Gastrocnemius medialis (tissue), 4 donors: ENCODE data around the gene PGF. TPM values are rescaled to one million over a fixed set of nuclear protein-coding genes. Genes with fewer than 3 reads are reported as not detected.
A peak's percentile ranks its signal among the peaks of the same experiment; 100 is the strongest.

Experiments
- ATAC-seq, 2 donors: fragments of 150-250 bp; one replicate each; pipeline ENCODE4 v1.9.1; 2016
- DNase-seq, 2 donors: peaks; one replicate each; pipeline ENCODE4 v3.0.0-alpha.2; 2019
- H3K27ac ChIP-seq, 4 donors: fragments of 200-600 bp; sonication (generic); 1 replicate in 1 of 4; 2 replicates in 3 of 4; pipeline ENCODE4 v1.5.1; 2016 to 2018; ENCODE audit warnings: mild to moderate bottlenecking in 2 of 4, moderate library complexity in 1 of 4
- H3K27me3 ChIP-seq, 3 donors: fragments of 200-600 bp; sonication (generic) in 2 of 3; 1 replicate in 1 of 3; 2 replicates in 2 of 3; pipeline versions ENCODE4 v1.5.1 to v1.6.0; 2016 to 2019; ENCODE audit warnings: mild to moderate bottlenecking in 1 of 3, moderate library complexity in 1 of 3
- H3K36me3 ChIP-seq, 2 donors: fragments of 200-600 bp; sonication (generic) in 1 of 2; one replicate each; pipeline ENCODE4 v1.5.1; 2017 to 2018
- H3K4me1 ChIP-seq, 2 donors: fragments of 200-600 bp; sonication (generic) in 1 of 2; one replicate each; pipeline ENCODE4 v1.5.1; 2016 to 2017; ENCODE audit warnings: mild to moderate bottlenecking in 2 of 2
- H3K4me3 ChIP-seq, 4 donors: fragments of 200-600 bp; sonication (generic) in 3 of 4; 1 replicate in 1 of 4; 2 replicates in 3 of 4; pipeline ENCODE4 v1.5.1; 2016 to 2019; ENCODE audit warnings: mild to moderate bottlenecking in 2 of 4
- H3K9me3 ChIP-seq, 3 donors: fragments of 200-600 bp; sonication (generic) in 2 of 3; 1 replicate in 1 of 3; 2 replicates in 2 of 3; pipeline ENCODE4 v1.5.1; 2016 to 2019
- CTCF ChIP-seq, 5 experiments: fragments of 450-650 bp in 3 of 5; fragments of 200-600 bp in 2 of 5; sonication (generic) in 2 of 5; IDR thresholded peaks in 4 of 5; conservative IDR thresholded peaks in 1 of 5; 1 replicate in 4 of 5; 2 replicates in 1 of 5; pipeline ENCODE4 v1.5.1; 2016 to 2019; ENCODE audit warnings: antibody characterized with exemption in 5 of 5, mild to moderate bottlenecking in 3 of 5, moderate library complexity in 3 of 5
- POLR2A ChIP-seq, 2 donors: fragments of 450-650 bp; IDR thresholded peaks; one replicate each; pipeline ENCODE4 v1.6.1; 2017; ENCODE audit warnings: antibody characterized with exemption in 2 of 2, mild to moderate bottlenecking in 2 of 2, moderate library complexity in 2 of 2
- in situ Hi-C, 4 donors: fragments of 200-750 bp; cut with MboI; loops; one replicate each; pipeline versions ENCODE4 v1.15.0 to v1.8.0; 2017; ENCODE audit warnings: low sequenced_read_pairs in 4 of 4
- intact Hi-C: fragments of 100-400 bp; cut with DNase I; formaldehyde crosslinking; loops from one replicate; pipeline ENCODE4 v1.15.1; 2023; ENCODE audit warnings: low total_unique reads
- total RNA-seq, 4 donors: library from RNA; depleted of rRNA; stranded (reverse); fragments of >200 nt; gene quantifications; one replicate each; pipeline versions ENCODE4 v1.1.0 to v1.2.3, GENCODE V29; 2016

The PGF gene
- total RNA-seq, 4 donors from 2014 or later: 2.2 to 7.8 (median 3.8) TPM

GRCh38 chr14:74954947-74955228 lies 509 bp downstream of the PGF start:
- H3K4me1 ChIP-seq: peaks cover 3 to 10% of the 10 kb centered on the region in 2 donors
- no peaks in the 10 kb centered on the region for H3K36me3 ChIP-seq
- H3K4me3 ChIP-seq: peak overlapping the region; percentile 48 to 66 (median 61)
- H3K9me3 ChIP-seq: no peaks in the 10 kb centered on the region
- H3K27me3 ChIP-seq: peaks cover 0 to 10% (median 3%) of the 10 kb centered on the region in 3 donors
- ATAC-seq (peak in 1 of 2 donors; percentile 21), DNase-seq (no peak)
- TF ChIP-seq CTCF (IDR thresholded peaks at IDR 0.05 in 4 of 5, conservative IDR thresholded peaks at IDR 0.05 in 1 of 5) (no peak), POLR2A (IDR thresholded peaks at IDR 0.05) (no peak)
- intact Hi-C loops (no loop called here), in situ Hi-C loops (no loop called here)
- peak overlapping the region; percentile 5 to 68 (median 66) for H3K27ac ChIP-seq

GRCh38 chr14:74954232-74954946 lies 1.0 kb downstream of the PGF start:
- Histone ChIP-seq H3K4me3 (peak overlapping the region; percentile 48 to 66 (median 61)), H3K36me3 (no peaks in the 10 kb centered on the region), H3K27ac (peak overlapping the region in 3 of 4 donors; percentile 65 to 68 (median 67)), H3K4me1 (peaks cover 3 to 10% of the 10 kb centered on the region in 2 donors), H3K27me3 (peaks cover 0 to 10% (median 3%) of the 10 kb centered on the region in 3 donors), H3K9me3 (no peaks in the 10 kb centered on the region)
- ATAC-seq (no peak), DNase-seq (no peak)
- intact Hi-C loops (no loop called here), in situ Hi-C loops (no loop called here)
- TF ChIP-seq CTCF (IDR thresholded peaks at IDR 0.05 in 4 of 5, conservative IDR thresholded peaks at IDR 0.05 in 1 of 5) (no peak), POLR2A (IDR thresholded peaks at IDR 0.05) (no peak)

GRCh38 chr14:74953686-74954085 lies 1.7 kb downstream of the PGF start:
- Histone ChIP-seq H3K36me3 (no peaks in the 10 kb centered on the region), H3K27ac (peak overlapping the region in 2 of 4 donors; percentile 67 to 68), H3K4me3 (peak overlapping the region in 3 of 4 donors; percentile 48 to 63 (median 59)), H3K9me3 (no peaks in the 10 kb centered on the region), H3K27me3 (peaks cover 0 to 10% (median 3%) of the 10 kb centered on the region in 3 donors), H3K4me1 (peaks cover 3 to 10% of the 10 kb centered on the region in 2 donors)
- intact Hi-C loops: no loop called here
- TF ChIP-seq CTCF (IDR thresholded peaks at IDR 0.05 in 4 of 5, conservative IDR thresholded peaks at IDR 0.05 in 1 of 5) (no peak), POLR2A (IDR thresholded peaks at IDR 0.05) (no peak)
- no peak for ATAC-seq
- in situ Hi-C loops: no loop called here
- no peak for DNase-seq

- Histone ChIP-seq H3K4me3 (peak overlapping the region in 2 of 4 donors; percentile 59 to 63), H3K4me1 (peaks cover 3 to 10% of the 10 kb centered on the region in 2 donors), H3K27ac (no peak overlapping the region), H3K27me3 (peaks cover 0 to 10% (median 3%) of the 10 kb centered on the region in 3 donors), H3K36me3 (no peaks in the 10 kb centered on the region), H3K9me3 (no peaks in the 10 kb centered on the region)
- no peak for ATAC-seq
- in situ Hi-C loops: no loop called here
- DNase-seq: no peak
- intact Hi-C loops: no loop called here
- TF ChIP-seq CTCF (IDR thresholded peaks at IDR 0.05 in 4 of 5, conservative IDR thresholded peaks at IDR 0.05 in 1 of 5) (no peak), POLR2A (IDR thresholded peaks at IDR 0.05) (no peak)
Measured at GRCh38 chr14:74952697-74953484, 2.5 kb downstream of the PGF start.
